Measurements from ENCODE around the gene PRR33. TPM values are rescaled to one million over a fixed set of nuclear protein-coding genes. Genes with fewer than 3 reads are reported as not detected.

The PRR33 gene
- total and polyA plus RNA-seq, 7 donors: 0.13 TPM; not detected in 6

GRCh38 chr11:1848640-1849430 lies 42.9 kb downstream of the PRR33 start:
- no peak for DNase-seq
- Histone ChIP-seq H3K4me1 (no peaks in the 10 kb centered on the region), H3K36me3 (no peaks in the 10 kb centered on the region), H3K27me3 (no peaks in the 10 kb centered on the region), H3K4me3 (no peak overlapping the region), H3K27ac (no peak overlapping the region), H3K9me3 (no peaks in the 10 kb centered on the region)
- 84 to 92% methylated on average over 19 of the region's 19 CpGs for WGBS, 2 donors
- intact Hi-C loops (cut with DNase I): no loop called here
- TF ChIP-seq POLR2A (IDR thresholded peaks at IDR 0.05) (no peak), EP300 (IDR thresholded peaks at IDR 0.05) (no peak), POLR2AphosphoS5 (IDR thresholded peaks at IDR 0.05) (no peak)
- TF ChIP-seq, protein P1, sequence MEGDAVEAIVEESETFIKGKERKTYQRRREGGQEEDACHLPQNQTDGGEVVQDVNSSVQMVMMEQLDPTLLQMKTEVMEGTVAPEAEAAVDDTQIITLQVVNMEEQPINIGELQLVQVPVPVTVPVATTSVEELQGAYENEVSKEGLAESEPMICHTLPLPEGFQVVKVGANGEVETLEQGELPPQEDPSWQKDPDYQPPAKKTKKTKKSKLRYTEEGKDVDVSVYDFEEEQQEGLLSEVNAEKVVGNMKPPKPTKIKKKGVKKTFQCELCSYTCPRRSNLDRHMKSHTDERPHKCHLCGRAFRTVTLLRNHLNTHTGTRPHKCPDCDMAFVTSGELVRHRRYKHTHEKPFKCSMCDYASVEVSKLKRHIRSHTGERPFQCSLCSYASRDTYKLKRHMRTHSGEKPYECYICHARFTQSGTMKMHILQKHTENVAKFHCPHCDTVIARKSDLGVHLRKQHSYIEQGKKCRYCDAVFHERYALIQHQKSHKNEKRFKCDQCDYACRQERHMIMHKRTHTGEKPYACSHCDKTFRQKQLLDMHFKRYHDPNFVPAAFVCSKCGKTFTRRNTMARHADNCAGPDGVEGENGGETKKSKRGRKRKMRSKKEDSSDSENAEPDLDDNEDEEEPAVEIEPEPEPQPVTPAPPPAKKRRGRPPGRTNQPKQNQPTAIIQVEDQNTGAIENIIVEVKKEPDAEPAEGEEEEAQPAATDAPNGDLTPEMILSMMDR (IDR thresholded peaks at IDR 0.05): no peak

DNA sequence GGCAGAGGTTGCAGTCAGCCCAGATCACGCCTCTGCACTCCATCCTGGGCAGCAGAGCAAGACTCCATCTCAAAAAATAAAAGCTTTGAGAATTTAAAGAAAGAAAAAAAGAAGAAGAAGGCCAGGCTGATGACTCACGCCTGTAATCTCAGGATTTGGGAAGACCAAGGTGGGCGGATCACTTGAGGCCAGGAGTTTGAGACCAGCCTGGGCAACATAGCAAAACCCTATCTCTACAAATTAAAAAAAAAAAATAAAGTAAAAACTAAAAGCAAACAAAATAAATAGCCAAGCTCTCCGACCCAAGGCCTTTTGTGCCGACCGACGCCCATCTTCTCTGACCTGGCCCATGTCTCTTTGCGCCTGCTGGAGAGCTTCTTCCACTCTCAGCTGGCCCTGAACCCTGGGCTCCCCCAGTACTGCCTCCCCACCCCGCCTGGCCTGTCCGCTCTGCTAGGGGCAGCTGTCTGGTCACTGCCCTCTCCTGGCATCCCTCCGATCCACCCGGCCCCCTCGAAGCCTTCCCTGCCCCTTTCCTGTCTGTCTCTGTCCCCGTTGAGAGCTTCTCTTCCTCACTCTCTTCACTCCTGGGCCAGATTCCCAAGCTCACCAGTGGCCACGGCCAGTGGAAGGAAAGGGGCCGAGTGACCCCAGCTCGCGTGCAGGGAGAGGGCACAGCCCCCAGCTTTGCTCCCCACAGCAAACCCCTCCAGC lies 43.6 kb downstream of the PRR33 start:
- intact Hi-C loops (cut with DNase I): no loop called here
- no peaks in the 10 kb centered on the region for H3K4me1 ChIP-seq
- no peaks in the 10 kb centered on the region for H3K36me3 ChIP-seq
- H3K9me3 ChIP-seq: no peaks in the 10 kb centered on the region
- 63 to 82% methylated on average over 18 of the region's 18 CpGs for WGBS, 2 donors
- no peak for DNase-seq
- TF ChIP-seq EP300 (IDR thresholded peaks at IDR 0.05): no peak
- H3K27ac ChIP-seq: no peak overlapping the region
- H3K27me3 ChIP-seq: no peaks in the 10 kb centered on the region
- H3K4me3 ChIP-seq: no peak overlapping the region

DNA sequence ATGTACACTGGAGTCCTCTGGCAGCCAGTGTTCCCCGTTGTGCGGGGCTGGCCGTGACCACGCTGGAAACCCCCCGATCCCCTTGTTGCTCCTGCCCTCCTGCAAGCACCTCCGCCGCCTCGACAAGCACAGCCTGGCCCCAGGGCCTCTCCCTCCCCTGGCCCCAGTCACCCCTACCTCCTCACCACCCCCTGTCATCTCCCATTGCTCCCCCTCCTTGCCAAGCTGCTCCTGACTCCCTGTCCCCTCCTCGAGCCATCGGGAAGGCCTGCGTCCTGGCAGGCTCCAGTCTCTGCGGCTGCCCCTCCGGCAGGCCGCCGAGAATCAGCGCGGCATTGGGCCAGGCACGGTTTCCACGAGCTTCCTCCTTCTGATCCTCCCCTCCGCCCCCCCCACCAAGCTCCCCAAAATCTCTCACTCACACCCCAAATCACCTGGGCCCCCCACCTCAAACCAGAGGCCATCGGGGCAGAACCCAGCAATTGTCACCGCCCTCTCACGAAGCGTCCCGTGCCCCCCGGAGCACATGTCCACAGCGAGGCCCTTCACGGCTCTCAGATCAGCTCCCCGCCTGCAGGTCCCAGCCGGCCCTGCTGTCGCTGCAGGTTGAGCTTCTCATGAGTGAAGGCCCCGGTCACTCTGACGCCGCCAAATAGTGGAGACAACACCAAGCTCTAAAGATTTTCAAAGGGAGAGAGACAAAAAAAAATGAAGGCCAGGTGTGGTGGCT lies 44.5 kb downstream of the PRR33 start:
- Histone ChIP-seq H3K27ac (no peak overlapping the region), H3K4me1 (no peaks in the 10 kb centered on the region), H3K27me3 (no peaks in the 10 kb centered on the region), H3K36me3 (no peaks in the 10 kb centered on the region), H3K9me3 (no peaks in the 10 kb centered on the region), H3K4me3 (no peak overlapping the region)
- DNase-seq: no peak
- no peak for TF ChIP-seq EP300 (IDR thresholded peaks at IDR 0.05)
- TF ChIP-seq POLR2AphosphoS5 (IDR thresholded peaks at IDR 0.05): no peak
- no peak for TF ChIP-seq POLR2A (IDR thresholded peaks at IDR 0.05)
- TF ChIP-seq, protein P1 (IDR thresholded peaks at IDR 0.05): no peak
- intact Hi-C loops (cut with DNase I): no loop called here
- 90 to 94% methylated on average over 34 of the region's 34 CpGs for WGBS, 2 donors

- no peaks in the 10 kb centered on the region for H3K27me3 ChIP-seq
- H3K4me1 ChIP-seq: no peaks in the 10 kb centered on the region
- WGBS, 2 donors: 79 to 89% methylated on average over 9 of the region's 9 CpGs
- TF ChIP-seq POLR2A (IDR thresholded peaks at IDR 0.05) (no peak), POLR2AphosphoS5 (IDR thresholded peaks at IDR 0.05) (no peak), EP300 (IDR thresholded peaks at IDR 0.05) (no peak)
- TF ChIP-seq, protein P1 (IDR thresholded peaks at IDR 0.05): no peak
- H3K9me3 ChIP-seq: no peaks in the 10 kb centered on the region
- DNase-seq: no peak
- H3K27ac ChIP-seq: no peak overlapping the region
- no peak overlapping the region for H3K4me3 ChIP-seq
- no peaks in the 10 kb centered on the region for H3K36me3 ChIP-seq
- intact Hi-C loops (cut with DNase I): no loop called here
Measured at GRCh38 chr11:1846453-1846932, 45.2 kb downstream of the PRR33 start.

Data from sigmoid colon (tissue), 7 donors.